B cell (primary cell): Measurements from ENCODE around the gene IL1RL1. TPM values are rescaled to one million over a fixed set of nuclear protein-coding genes. Genes with fewer than 3 reads are reported as not detected.

Experiments used
- ATAC-seq: fragments of 200-7000 bp; cut with Tn5 transposase; one replicate; pipeline ENCODE4 v1.10.0; 2021; ENCODE audit warnings: low read depth, mild to moderate bottlenecking, moderate number of reproducible peaks, moderate library complexity
- CTCF ChIA-PET: fragments of 350-600 bp; sonication (Branson Sonifier 250); formaldehyde crosslinking; loops from one replicate; lab custom pipeline; 2021; ENCODE audit warnings: antibody characterized with exemption, inconsistent platforms; lab: Charles Lee
- POLR2A ChIA-PET: fragments of 350-600 bp; sonication (Branson Sonifier 250); formaldehyde crosslinking; loops from one replicate; lab custom pipeline; 2021; ENCODE audit warnings: antibody characterized with exemption; lab: Charles Lee
- DNase-seq: peaks from one replicate; pipeline ENCODE4 v3.0.0; 2013
- H2AFZ ChIP-seq: 2 replicates; pipeline ENCODE4 v1.6.1; 2012; ENCODE audit warnings: mild to moderate bottlenecking, low read depth, low read length; ENCODE audit not compliant: insufficient read depth, poor library complexity, severe bottlenecking
- H3K27ac ChIP-seq, 2 donors: 1 replicate in 1 of 2; 2 replicates in 1 of 2; pipeline ENCODE4 v1.5.1; 2012 to 2013; ENCODE audit warnings: low read length in 2 of 2, mild to moderate bottlenecking in 2 of 2, moderate library complexity in 1 of 2
- H3K27me3 ChIP-seq, 4 experiments: fragments of 200-600 bp in 1 of 4; sonication (generic) in 1 of 4; replicated peaks in 1 of 4; 1 replicate in 2 of 4; 2 replicates in 2 of 4; pipeline versions ENCODE4 v1.6.1 to v1.7.0; 2013 to 2016; ENCODE audit warnings: low read length in 3 of 4, mild to moderate bottlenecking in 2 of 4, mixed read lengths in 1 of 4, moderate library complexity in 1 of 4; ENCODE audit not compliant: insufficient read depth in 4 of 4, control insufficient read depth in 3 of 4; ENCODE audit errors: control extremely low read depth in 1 of 4
- H3K36me3 ChIP-seq, 2 experiments: replicated peaks in 1 of 2; 1 replicate in 1 of 2; 2 replicates in 1 of 2; pipeline versions ENCODE4 v1.6.1 to v1.7.1; 2013; ENCODE audit warnings: low read length in 1 of 2; ENCODE audit not compliant: insufficient read depth in 2 of 2, control insufficient read depth in 1 of 2; ENCODE audit errors: control extremely low read depth in 1 of 2, extremely low read depth in 1 of 2
- H3K4me1 ChIP-seq, 2 donors: fragments of 200-600 bp in 1 of 2; sonication (generic) in 1 of 2; 1 replicate in 1 of 2; 2 replicates in 1 of 2; pipeline versions ENCODE4 v1.5.1 to v1.6.1; 2013 to 2017; ENCODE audit warnings: low read length in 2 of 2; ENCODE audit not compliant: control insufficient read depth in 2 of 2, insufficient read depth in 2 of 2
- H3K4me2 ChIP-seq: replicated peaks from 2 replicates; pipeline ENCODE3; 2012; ENCODE audit warnings: mild to moderate bottlenecking, low read depth, low read length; ENCODE audit not compliant: poor library complexity, severe bottlenecking
- H3K4me3 ChIP-seq, 5 experiments: fragments of 200-600 bp in 1 of 5; sonication (generic) in 1 of 5; 1 replicate in 3 of 5; 2 replicates in 2 of 5; pipeline versions ENCODE4 v1.5.1 to v1.7.0; 2011 to 2016; ENCODE audit warnings: low read length in 4 of 5, mild to moderate bottlenecking in 4 of 5, low read depth in 2 of 5, control low read depth in 1 of 5, moderate library complexity in 1 of 5; ENCODE audit not compliant: insufficient read depth in 1 of 5; ENCODE audit errors: control extremely low read depth in 1 of 5, extremely low read depth in 1 of 5
- H3K79me2 ChIP-seq: fragments of 200-600 bp; sonication (generic); one replicate; pipeline ENCODE4 v1.6.0; 2016; ENCODE audit warnings: low read length; ENCODE audit not compliant: control insufficient read depth, insufficient read depth
- H3K9ac ChIP-seq: fragments of 200-600 bp; sonication (generic); 2 replicates; pipeline ENCODE4 v1.6.1; 2017; ENCODE audit warnings: mild to moderate bottlenecking, low read length, moderate library complexity
- H3K9me3 ChIP-seq, 3 donors: one replicate each; pipeline versions ENCODE4 v1.6.1 to v1.7.1; 2013; ENCODE audit warnings: low read length in 2 of 3; ENCODE audit not compliant: control insufficient read depth in 2 of 3, insufficient read depth in 1 of 3; ENCODE audit errors: control extremely low read depth in 1 of 3
- H4K20me1 ChIP-seq: 2 replicates; pipeline ENCODE4 v1.6.0; 2012; ENCODE audit warnings: mild to moderate bottlenecking, low read length; ENCODE audit not compliant: insufficient read depth, control insufficient read depth, poor library complexity, severe bottlenecking
- H3K27ac Mint-ChIP-seq: one replicate; pipeline ENCODE4 v1.8.0; 2021; ENCODE audit warnings: mixed read lengths
- H3K27me3 Mint-ChIP-seq: one replicate; pipeline ENCODE4 v1.8.0; 2021; ENCODE audit warnings: mixed read lengths
- H3K4me1 Mint-ChIP-seq: one replicate; pipeline ENCODE4 v1.8.0; 2021; ENCODE audit warnings: mixed read lengths
- H3K4me3 Mint-ChIP-seq: one replicate; pipeline ENCODE4 v1.8.0; 2021; ENCODE audit warnings: mixed read lengths
- H3K9me3 Mint-ChIP-seq: one replicate; pipeline ENCODE4 v1.8.0; 2022; ENCODE audit warnings: mixed read lengths; ENCODE audit not compliant: insufficient read depth
- EZH2 ChIP-seq: IDR thresholded peaks from 2 replicates; pipeline ENCODE4 v1.6.1; 2012; ENCODE audit warnings: borderline replicate concordance, low read depth, mild to moderate bottlenecking, moderate library complexity, low read length; ENCODE audit not compliant: insufficient read depth, poor library complexity, severe bottlenecking
- WGBS: methylation state at CpG from one replicate; pipeline ENCODE4 v1.1.5; 2013; ENCODE audit warnings: missing lambda C conversion rate; ENCODE audit not compliant: insufficient coverage; 5-methylcytosine and 5-hydroxymethylcytosine counted together
- intact Hi-C: fragments of 100-400 bp; cut with micrococcal nuclease; formaldehyde crosslinking; loops from one replicate; pipeline ENCODE4 v1.10.0; 2022
- polyA plus RNA-seq: library from polyadenylated mRNA; depleted of rRNA; stranded (reverse); fragments of >200 nt; gene quantifications from 2 replicates; pipeline ENCODE4 v1.2.3, GENCODE V29; 2012
- total RNA-seq, 2 donors: library from RNA; stranded (reverse); fragments of 120-200 nt in 1 of 2; gene quantifications; 1 replicate in 1 of 2; 2 replicates in 1 of 2; pipeline versions ENCODE4 v1.2.3 to v1.2.4, GENCODE V29; 2013 to 2022
- TF ChIP-seq, protein P1 (sequence below): fragments of 200-600 bp; IDR thresholded peaks from one replicate; pipeline ENCODE4 v1.8.0; 2022; ENCODE audit warnings: antibody characterized with exemption, mild to moderate bottlenecking

The IL1RL1 gene
- total and polyA plus RNA-seq, 2 donors (not counting 1 experiment from before 2014, with no cell fraction given): not detected

DNA sequence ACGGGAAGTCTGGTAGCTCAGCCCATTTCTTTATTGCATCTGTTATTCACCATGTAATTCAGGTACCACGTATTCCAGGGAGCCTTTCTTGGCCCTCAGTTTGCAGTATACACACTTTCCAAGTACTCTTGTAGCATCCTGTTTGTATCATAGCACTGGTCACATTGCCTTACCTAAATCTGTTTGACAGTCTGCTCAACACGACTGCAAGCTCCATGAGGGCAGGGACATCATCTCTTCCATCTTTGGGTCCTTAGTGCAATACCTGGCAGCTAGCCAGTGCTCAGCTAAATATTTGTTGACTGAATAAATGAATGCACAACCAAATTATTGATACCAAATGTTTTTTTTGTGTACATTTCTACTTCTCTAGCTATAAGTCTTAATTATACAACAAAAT lies 33.0 kb downstream of the IL1RL1 start:
- Histone ChIP-seq H2AFZ (no peak overlapping the region), H3K79me2 (no peaks in the 10 kb centered on the region), H3K9ac (no peak overlapping the region), H3K4me1 (no peaks in the 10 kb centered on the region), H3K27me3 (peaks cover 0 to 10% (median 0%) of the 10 kb centered on the region in 4 experiments), H3K9me3 (peaks cover 0 to 2% (median 0%) of the 10 kb centered on the region in 3 donors), H3K4me3 (no peak overlapping the region), H3K27ac (no peak overlapping the region), H4K20me1 (no peaks in the 10 kb centered on the region), H3K4me2 (no peak overlapping the region), H3K36me3 (no peaks in the 10 kb centered on the region)
- Mint-ChIP-seq H3K9me3 (no peaks in the 10 kb centered on the region), H3K27ac (no peak overlapping the region), H3K27me3 (peaks cover 17% of the 10 kb centered on the region), H3K4me3 (no peak overlapping the region), H3K4me1 (no peaks in the 10 kb centered on the region)
- DNase-seq (no peak), ATAC-seq (no peak)
- no peak for TF ChIP-seq EZH2
- TF ChIP-seq, protein P1, sequence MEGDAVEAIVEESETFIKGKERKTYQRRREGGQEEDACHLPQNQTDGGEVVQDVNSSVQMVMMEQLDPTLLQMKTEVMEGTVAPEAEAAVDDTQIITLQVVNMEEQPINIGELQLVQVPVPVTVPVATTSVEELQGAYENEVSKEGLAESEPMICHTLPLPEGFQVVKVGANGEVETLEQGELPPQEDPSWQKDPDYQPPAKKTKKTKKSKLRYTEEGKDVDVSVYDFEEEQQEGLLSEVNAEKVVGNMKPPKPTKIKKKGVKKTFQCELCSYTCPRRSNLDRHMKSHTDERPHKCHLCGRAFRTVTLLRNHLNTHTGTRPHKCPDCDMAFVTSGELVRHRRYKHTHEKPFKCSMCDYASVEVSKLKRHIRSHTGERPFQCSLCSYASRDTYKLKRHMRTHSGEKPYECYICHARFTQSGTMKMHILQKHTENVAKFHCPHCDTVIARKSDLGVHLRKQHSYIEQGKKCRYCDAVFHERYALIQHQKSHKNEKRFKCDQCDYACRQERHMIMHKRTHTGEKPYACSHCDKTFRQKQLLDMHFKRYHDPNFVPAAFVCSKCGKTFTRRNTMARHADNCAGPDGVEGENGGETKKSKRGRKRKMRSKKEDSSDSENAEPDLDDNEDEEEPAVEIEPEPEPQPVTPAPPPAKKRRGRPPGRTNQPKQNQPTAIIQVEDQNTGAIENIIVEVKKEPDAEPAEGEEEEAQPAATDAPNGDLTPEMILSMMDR: no peak
- WGBS: 94% methylated on average over 2 of the region's 3 CpGs
- ChIA-PET CTCF (no interaction called here), POLR2A (no interaction called here)
- intact Hi-C loops: no loop called here

DNA sequence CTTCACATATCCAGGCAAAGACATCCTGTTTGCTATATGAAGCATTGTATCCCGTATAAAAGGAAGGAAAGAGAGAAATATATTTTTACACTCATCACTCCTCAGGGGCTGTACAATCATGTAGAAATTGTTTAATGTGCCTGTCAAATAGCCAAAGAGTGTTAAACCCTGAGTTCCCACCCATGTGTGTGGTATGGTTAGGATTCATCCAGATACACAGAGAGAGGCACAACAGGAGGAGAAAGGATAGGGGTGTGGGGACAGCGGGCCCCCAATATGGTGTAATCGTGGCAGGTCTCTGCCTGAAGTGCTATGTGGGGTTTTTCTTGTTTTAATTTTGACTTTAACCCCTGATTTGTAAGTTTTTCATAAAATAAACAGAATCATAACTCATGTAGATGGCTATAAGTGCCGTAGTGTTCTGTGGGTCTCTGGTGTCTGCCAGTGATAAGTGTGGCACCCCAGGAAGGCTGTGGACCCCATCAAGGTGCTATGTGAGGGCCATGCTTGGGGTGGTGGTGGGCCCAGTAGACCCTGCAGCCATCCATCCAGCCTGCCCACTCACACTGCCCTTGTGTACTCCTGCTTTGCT lies 34.1 kb downstream of the IL1RL1 start:
- Mint-ChIP-seq H3K4me1 (no peaks in the 10 kb centered on the region), H3K27ac (no peak overlapping the region), H3K4me3 (no peak overlapping the region), H3K9me3 (no peaks in the 10 kb centered on the region), H3K27me3 (peaks cover 17% of the 10 kb centered on the region)
- H3K9me3 ChIP-seq: peaks cover 0 to 2% (median 0%) of the 10 kb centered on the region in 3 donors
- ChIA-PET CTCF (no interaction called here), POLR2A (no interaction called here)
- DNase-seq (no peak), ATAC-seq (no peak)
- no peaks in the 10 kb centered on the region for H3K4me1 ChIP-seq
- no peaks in the 10 kb centered on the region for H3K79me2 ChIP-seq
- no peak overlapping the region for H3K4me3 ChIP-seq
- no peaks in the 10 kb centered on the region for H4K20me1 ChIP-seq
- H3K27me3 ChIP-seq: peaks cover 0 to 10% (median under 1%) of the 10 kb centered on the region in 4 experiments
- TF ChIP-seq, protein P1: no peak
- no peak for TF ChIP-seq EZH2
- no peaks in the 10 kb centered on the region for H3K36me3 ChIP-seq
- H2AFZ ChIP-seq: no peak overlapping the region
- 83% methylated on average over 2 of the region's 4 CpGs for WGBS
- H3K27ac ChIP-seq: no peak overlapping the region
- no peak overlapping the region for H3K4me2 ChIP-seq
- intact Hi-C loops: no loop called here
- no peak overlapping the region for H3K9ac ChIP-seq
